Gastrocnemius medialis (tissue), 4 donors: ENCODE results near the gene SLC39A11.

Experiments
- CTCF ChIP-seq, 5 experiments: fragments of 450-650 bp in 3 of 5; fragments of 200-600 bp in 2 of 5; sonication (generic) in 2 of 5; IDR thresholded peaks in 4 of 5; conservative IDR thresholded peaks in 1 of 5; 1 replicate in 4 of 5; 2 replicates in 1 of 5; pipeline ENCODE4 v1.5.1; 2016 to 2019; ENCODE audit warnings: antibody characterized with exemption in 5 of 5, mild to moderate bottlenecking in 3 of 5, moderate library complexity in 3 of 5
- POLR2A ChIP-seq, 2 donors: fragments of 450-650 bp; IDR thresholded peaks; one replicate each; pipeline ENCODE4 v1.6.1; 2017; ENCODE audit warnings: antibody characterized with exemption in 2 of 2, mild to moderate bottlenecking in 2 of 2, moderate library complexity in 2 of 2

DNA sequence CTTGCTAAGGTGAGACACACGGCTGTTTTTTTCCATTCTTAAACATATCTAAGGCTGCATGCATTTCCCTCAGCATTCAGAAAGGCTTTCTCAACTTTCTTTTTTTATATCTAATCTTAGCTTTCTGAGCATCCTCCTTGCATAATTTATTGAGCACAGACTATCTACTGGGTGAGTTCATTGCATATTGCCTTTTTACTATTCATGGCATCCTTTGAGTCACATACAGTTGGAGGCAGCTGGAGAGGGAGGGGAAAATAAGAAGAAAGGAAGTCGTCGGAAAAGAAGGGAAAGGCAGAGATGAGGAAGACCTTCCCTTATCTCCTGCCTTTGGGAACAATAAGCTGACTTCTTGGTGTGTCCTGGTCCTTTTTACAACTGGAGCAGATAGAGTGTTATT is 468.3 kb downstream of the SLC39A11 start:
- TF ChIP-seq CTCF (IDR thresholded peaks at IDR 0.05 in 4 of 5, conservative IDR thresholded peaks at IDR 0.05 in 1 of 5) (no peak), POLR2A (IDR thresholded peaks at IDR 0.05) (no peak)
